Spleen (tissue), 11 donors: ENCODE measurements around the gene TOGARAM1. TPM values are rescaled to one million over a fixed set of nuclear protein-coding genes. Genes with fewer than 3 reads are reported as not detected.

Source experiments
- DNase-seq: peaks from one replicate; pipeline ENCODE4 v3.0.0-alpha.2; 2020
- H3K27ac ChIP-seq, 8 donors: fragments of 200-600 bp; sonication (generic) in 7 of 8; 1 replicate in 4 of 8; 2 replicates in 4 of 8; pipeline versions ENCODE4 v1.5.0 to v1.8.0; 2016 to 2021; ENCODE audit warnings: inconsistent platforms in 4 of 8, mild to moderate bottlenecking in 4 of 8, moderate library complexity in 1 of 8
- H3K27me3 ChIP-seq, 7 donors: fragments of 200-600 bp; sonication (generic) in 6 of 7; replicated peaks in 1 of 7; 1 replicate in 4 of 7; 2 replicates in 3 of 7; pipeline versions ENCODE4 v1.5.0 to v1.8.0; 2016 to 2021; ENCODE audit warnings: inconsistent platforms in 3 of 7, mild to moderate bottlenecking in 1 of 7
- H3K36me3 ChIP-seq, 6 donors: fragments of 200-600 bp; sonication (generic) in 5 of 6; 1 replicate in 4 of 6; 2 replicates in 2 of 6; pipeline versions ENCODE4 v1.5.0 to v1.8.0; 2016 to 2021; ENCODE audit warnings: inconsistent platforms in 2 of 6
- H3K4me1 ChIP-seq, 6 donors: fragments of 200-600 bp; sonication (generic) in 5 of 6; 1 replicate in 3 of 6; 2 replicates in 3 of 6; pipeline versions ENCODE4 v1.5.0 to v1.8.0; 2016 to 2021; ENCODE audit warnings: inconsistent platforms in 3 of 6
- H3K4me3 ChIP-seq, 8 donors: fragments of 200-600 bp; sonication (generic) in 7 of 8; 1 replicate in 4 of 8; 2 replicates in 4 of 8; pipeline versions ENCODE4 v1.5.0 to v1.8.0; 2016 to 2021; ENCODE audit warnings: inconsistent platforms in 4 of 8, mild to moderate bottlenecking in 4 of 8, moderate library complexity in 2 of 8
- H3K9me3 ChIP-seq, 8 donors: fragments of 200-600 bp; sonication (generic) in 7 of 8; 1 replicate in 4 of 8; 2 replicates in 4 of 8; pipeline versions ENCODE4 v1.5.0 to v1.8.0; 2016 to 2021; ENCODE audit warnings: inconsistent platforms in 4 of 8
- POLR2A ChIP-seq, 3 donors: fragments of 450-650 bp; IDR thresholded peaks; one replicate each; pipeline ENCODE4 v1.5.1; 2017; ENCODE audit warnings: antibody characterized with exemption in 3 of 3, mild to moderate bottlenecking in 1 of 3
- POLR2AphosphoS5 ChIP-seq, 3 donors: sonication (generic); formaldehyde crosslinking; IDR thresholded peaks; one replicate each; pipeline ENCODE4 v1.5.1; 2017; ENCODE audit warnings: antibody characterized with exemption in 3 of 3
- WGBS, 5 donors: extraction: QIAGEN DNeasy Blood & Tissue Kit in 3 of 5; methylation state at CpG; one replicate each; pipeline versions ENCODE4 v1.1.5 to v1.1.7; 2013 to 2018; 5-methylcytosine and 5-hydroxymethylcytosine counted together
- intact Hi-C: fragments of 100-400 bp; cut with DNase I; formaldehyde crosslinking; loops from one replicate; pipeline ENCODE4 v1.15.0; 2023; ENCODE audit warnings: low total_unique reads
- polyA plus RNA-seq, 3 donors: library from polyadenylated mRNA; stranded (reverse); fragments of 200-250 nt; gene quantifications; one replicate each; pipeline ENCODE4 v1.2.1, GENCODE V29; 2013
- total RNA-seq, 7 donors: library from RNA; depleted of rRNA in 3 of 7; stranded (reverse); fragments of >200 nt in 3 of 7; fragmentation: NEBNext Ultra II Directional in 4 of 7; extraction: Animal tissue kit (Norgen Biotek cat#: 25700) in 4 of 7; gene quantifications; one replicate each; pipeline versions ENCODE4 v1.1.0 to v1.2.1, GENCODE V29; 2016 to 2021
- TF ChIP-seq, protein P1 (sequence below), 11 experiments: fragments of 200-600 bp in 7 of 11; fragments of 450-650 bp in 4 of 11; sonication (generic) in 4 of 11; IDR thresholded peaks in 8 of 11; conservative IDR thresholded peaks in 3 of 11; 1 replicate in 7 of 11; 2 replicates in 4 of 11; pipeline versions ENCODE4 v1.4.0 to v1.8.0; 2016 to 2021; ENCODE audit warnings: antibody characterized with exemption in 11 of 11, inconsistent platforms in 4 of 11, mild to moderate bottlenecking in 1 of 11
- donor health status: healthy with polysubstance abuse.
- donor health status: DM: no; HTN: no; CAD: no; lungs with moderate emphysema.
- donor health status: DM: no; HTN: no; CAD: no.
- donor health status: Bipolar disorder and iron deficiency.
- donor health status: healthy.
- donor health status: DM: no; HTN: no; CAD: no.
- donor health status: DM: yes; HTN: yes; CAD: no.

The TOGARAM1 gene
- total and polyA plus RNA-seq, 10 donors = 3.1 to 37.3 (median 17.2) TPM

DNA sequence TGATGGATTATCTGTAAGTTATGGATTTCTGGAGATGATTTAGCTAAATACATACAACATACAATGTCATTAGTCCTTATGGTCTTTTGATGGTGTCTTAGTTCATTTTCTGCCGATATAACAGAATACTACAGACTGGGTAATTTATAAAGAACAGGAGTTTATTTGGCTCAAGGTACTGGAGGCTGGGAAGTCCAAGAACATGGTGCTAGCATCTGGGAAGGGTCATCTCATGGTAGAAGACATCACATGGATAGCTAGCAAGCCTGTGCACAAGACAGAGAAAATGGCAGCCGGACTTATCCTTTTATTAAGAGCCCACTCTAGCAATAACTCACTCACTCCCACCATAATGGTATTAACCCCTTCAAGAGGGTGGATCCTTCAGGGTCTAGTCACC is 24.4 kb upstream of the TOGARAM1 start:
- TF ChIP-seq POLR2A (IDR thresholded peaks at IDR 0.05) (no peak), POLR2AphosphoS5 (IDR thresholded peaks at IDR 0.05) (no peak)
- TF ChIP-seq, protein P1, sequence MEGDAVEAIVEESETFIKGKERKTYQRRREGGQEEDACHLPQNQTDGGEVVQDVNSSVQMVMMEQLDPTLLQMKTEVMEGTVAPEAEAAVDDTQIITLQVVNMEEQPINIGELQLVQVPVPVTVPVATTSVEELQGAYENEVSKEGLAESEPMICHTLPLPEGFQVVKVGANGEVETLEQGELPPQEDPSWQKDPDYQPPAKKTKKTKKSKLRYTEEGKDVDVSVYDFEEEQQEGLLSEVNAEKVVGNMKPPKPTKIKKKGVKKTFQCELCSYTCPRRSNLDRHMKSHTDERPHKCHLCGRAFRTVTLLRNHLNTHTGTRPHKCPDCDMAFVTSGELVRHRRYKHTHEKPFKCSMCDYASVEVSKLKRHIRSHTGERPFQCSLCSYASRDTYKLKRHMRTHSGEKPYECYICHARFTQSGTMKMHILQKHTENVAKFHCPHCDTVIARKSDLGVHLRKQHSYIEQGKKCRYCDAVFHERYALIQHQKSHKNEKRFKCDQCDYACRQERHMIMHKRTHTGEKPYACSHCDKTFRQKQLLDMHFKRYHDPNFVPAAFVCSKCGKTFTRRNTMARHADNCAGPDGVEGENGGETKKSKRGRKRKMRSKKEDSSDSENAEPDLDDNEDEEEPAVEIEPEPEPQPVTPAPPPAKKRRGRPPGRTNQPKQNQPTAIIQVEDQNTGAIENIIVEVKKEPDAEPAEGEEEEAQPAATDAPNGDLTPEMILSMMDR (IDR thresholded peaks at IDR 0.05 in 8 of 11, conservative IDR thresholded peaks at IDR 0.05 in 3 of 11) = no peak
- DNase-seq = no peak
- Histone ChIP-seq H3K36me3 (peaks cover 0 to 90% (median 22%) of the 10 kb centered on the region in 6 donors), H3K4me3 (no peak overlapping the region), H3K27me3 (no peaks in the 10 kb centered on the region), H3K9me3 (peaks cover 0 to 5% (median 0%) of the 10 kb centered on the region in 8 donors), H3K27ac (no peak overlapping the region), H3K4me1 (peaks cover 0 to 2% (median 0%) of the 10 kb centered on the region in 6 donors)
- intact Hi-C loops = no loop called here
- 97 to 100% (median 99%) methylated on average over 2 of the region's 2 CpGs for WGBS, 5 donors

DNA sequence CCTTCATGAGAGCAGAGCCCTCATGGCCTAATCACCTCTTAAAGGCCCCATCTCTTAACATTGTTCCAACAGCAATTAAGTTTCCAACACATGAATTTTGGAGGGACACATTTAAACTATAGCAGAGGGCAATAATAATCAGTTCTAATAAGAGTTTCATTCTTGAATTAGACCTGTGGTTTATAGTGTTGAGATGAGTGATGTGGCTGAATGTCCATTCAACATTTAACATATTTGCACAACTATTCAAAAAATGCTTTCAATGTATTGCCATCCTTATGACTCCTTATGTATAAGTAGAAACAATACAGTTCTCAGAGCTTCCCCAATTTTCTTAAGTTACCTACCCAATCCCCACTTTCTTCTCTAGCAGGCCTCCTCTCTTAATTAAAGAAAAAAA is 21.8 kb upstream of the TOGARAM1 start:
- H3K9me3 ChIP-seq = peaks cover 0 to 5% (median 0%) of the 10 kb centered on the region in 8 donors
- no peak overlapping the region for H3K27ac ChIP-seq
- no peak overlapping the region for H3K4me3 ChIP-seq
- no peak for TF ChIP-seq POLR2A (IDR thresholded peaks at IDR 0.05)
- TF ChIP-seq, protein P1 (IDR thresholded peaks at IDR 0.05 in 8 of 11, conservative IDR thresholded peaks at IDR 0.05 in 3 of 11) = no peak
- no peak for TF ChIP-seq POLR2AphosphoS5 (IDR thresholded peaks at IDR 0.05)
- H3K27me3 ChIP-seq = no peaks in the 10 kb centered on the region
- H3K4me1 ChIP-seq = no peaks in the 10 kb centered on the region
- peaks cover 3 to 95% (median 38%) of the 10 kb centered on the region in 6 donors for H3K36me3 ChIP-seq
- intact Hi-C loops = no loop called here
- DNase-seq = no peak

DNA sequence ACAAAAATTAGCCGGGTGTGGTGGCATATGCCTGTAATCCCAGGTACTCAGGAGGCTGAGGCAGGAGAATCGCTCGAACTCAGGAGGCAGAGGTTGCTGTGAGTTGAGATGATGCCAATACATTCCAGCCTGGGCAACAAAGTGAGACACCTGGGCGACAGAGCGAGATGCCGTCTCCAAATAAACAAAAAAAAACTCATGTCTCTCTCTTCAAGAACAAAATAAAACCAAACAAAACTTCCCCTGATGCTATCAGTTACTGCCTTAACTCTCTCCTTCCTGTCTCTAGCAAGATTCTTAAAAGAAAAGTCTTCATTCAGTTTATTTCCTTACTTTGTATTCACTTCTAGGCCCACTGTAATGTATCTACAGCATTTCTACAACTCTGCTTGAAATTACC is 21.0 kb upstream of the TOGARAM1 start:
- no peak for DNase-seq

DNA sequence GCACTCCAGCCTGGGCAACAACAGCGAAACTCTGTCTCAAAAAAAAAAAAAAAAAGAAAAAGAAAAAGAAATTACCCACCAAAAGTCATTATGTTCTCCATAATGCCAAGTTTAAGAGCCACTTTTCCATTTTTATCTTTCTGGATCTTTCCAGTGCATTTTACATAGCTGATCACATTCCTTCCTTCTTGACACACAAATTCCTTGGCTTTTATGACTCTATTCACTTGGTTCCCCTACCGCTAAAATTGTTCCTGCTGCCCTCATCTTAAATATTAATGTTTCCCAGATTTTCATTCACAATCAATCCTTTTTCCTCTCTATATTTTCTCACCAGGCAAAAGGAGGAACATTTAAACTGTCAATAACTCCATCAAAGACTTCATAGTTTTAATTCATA is 20.4 kb upstream of the TOGARAM1 start:
- Histone ChIP-seq H3K27me3 (no peaks in the 10 kb centered on the region), H3K4me1 (no peaks in the 10 kb centered on the region), H3K36me3 (peaks cover 3 to 97% (median 42%) of the 10 kb centered on the region in 6 donors), H3K9me3 (peaks cover 0 to 5% (median 0%) of the 10 kb centered on the region in 8 donors), H3K27ac (no peak overlapping the region), H3K4me3 (no peak overlapping the region)
- intact Hi-C loops = no loop called here
- WGBS, 5 donors = 90 to 98% (median 94%) methylated on average over 2 of the region's 2 CpGs
- no peak for DNase-seq
- TF ChIP-seq, protein P1 (IDR thresholded peaks at IDR 0.05 in 8 of 11, conservative IDR thresholded peaks at IDR 0.05 in 3 of 11) = no peak
- TF ChIP-seq POLR2AphosphoS5 (IDR thresholded peaks at IDR 0.05) (no peak), POLR2A (IDR thresholded peaks at IDR 0.05) (no peak)

More for the DNA sequence above, 21.0 kb upstream of the TOGARAM1 start:
- intact Hi-C loops = no loop called here
- TF ChIP-seq POLR2AphosphoS5 (IDR thresholded peaks at IDR 0.05) = no peak
- TF ChIP-seq POLR2A (IDR thresholded peaks at IDR 0.05) = no peak
- TF ChIP-seq, protein P1 (IDR thresholded peaks at IDR 0.05 in 8 of 11, conservative IDR thresholded peaks at IDR 0.05 in 3 of 11) = no peak
- H3K4me1 ChIP-seq = no peaks in the 10 kb centered on the region
- no peak overlapping the region for H3K4me3 ChIP-seq
- WGBS, 5 donors = 76 to 96% (median 90%) methylated on average over 6 of the region's 6 CpGs
- H3K27me3 ChIP-seq = no peaks in the 10 kb centered on the region
- peaks cover 0 to 5% (median 0%) of the 10 kb centered on the region in 8 donors for H3K9me3 ChIP-seq
- H3K36me3 ChIP-seq = peaks cover 3 to 99% (median 42%) of the 10 kb centered on the region in 6 donors
- no peak overlapping the region for H3K27ac ChIP-seq
